ENCODE measurements around the gene CCDC83.

Gene CCDC83

DNA sequence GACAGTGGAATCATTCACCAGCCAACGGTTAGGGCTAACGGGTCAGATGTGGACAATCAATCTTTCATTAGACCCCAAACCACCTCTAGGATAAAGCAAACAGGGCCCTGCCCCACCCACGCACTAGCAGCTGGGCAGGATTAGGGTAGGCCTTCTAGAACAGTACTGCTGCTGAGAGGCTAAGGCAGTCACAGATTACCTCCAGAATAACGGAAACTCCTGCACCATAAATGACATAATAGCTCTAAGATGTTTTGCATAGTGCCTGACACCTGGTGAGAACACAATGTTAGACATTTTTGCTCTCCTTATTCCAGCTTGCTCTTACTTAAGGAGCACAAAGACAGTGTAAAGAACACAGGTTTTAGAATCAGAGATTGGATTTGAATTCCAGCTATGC, 46.0 kb upstream of the CCDC83 start:
- Histone ChIP-seq H2BK5ac (ENCODE audit: low read depth, low read length, poor library complexity, severe bottlenecking) (no peak overlapping the region), H4K8ac (ENCODE audit: low read length) (no peak overlapping the region)

GRCh38 chr11:85809863-85810262, 45.3 kb upstream of the CCDC83 start:
- no peaks in the 10 kb centered on the region for H3K36me3 ChIP-seq (ENCODE audit: control insufficient read depth in 1 of 2, insufficient read depth in 2 of 2, low read depth in 1 of 2, low read length in 2 of 2)
- H4K91ac ChIP-seq (ENCODE audit: low read length): no peak overlapping the region
- peak overlapping the region in 1 of 2 experiments; percentile 24 for H3K4me3 ChIP-seq (ENCODE audit: insufficient read depth in 1 of 2, low read depth in 1 of 2, low read length in 2 of 2)
- no peak overlapping the region for H3K4ac ChIP-seq (ENCODE audit: low read depth in 1 of 2, low read length in 2 of 2)
- H2AFZ ChIP-seq (ENCODE audit: low read depth, low read length): no peak overlapping the region
- H2BK5ac ChIP-seq (ENCODE audit: low read depth, low read length, poor library complexity, severe bottlenecking): no peak overlapping the region
- no peaks in the 10 kb centered on the region for H3K9me3 ChIP-seq (ENCODE audit: control insufficient read depth, low read length)
- H3K14ac ChIP-seq (ENCODE audit: low read length in 2 of 2): no peak overlapping the region
- peaks cover 12% of the 10 kb centered on the region for H3K4me1 ChIP-seq (ENCODE audit: control insufficient read depth, insufficient read depth, low read depth, low read length)
- no peak overlapping the region for H3K18ac ChIP-seq (ENCODE audit: low read depth in 1 of 2, low read length in 2 of 2)
- no peak overlapping the region for H4K8ac ChIP-seq (ENCODE audit: low read length)
- no peak overlapping the region for H3K23ac ChIP-seq (ENCODE audit: low read length in 2 of 2)
- no peak overlapping the region for H3K27ac ChIP-seq (ENCODE audit: low read length, poor library complexity, severe bottlenecking)
- no peak overlapping the region for H2AK5ac ChIP-seq (ENCODE audit: low read length, severe bottlenecking)
- 20% methylated on average over 3 of the region's 4 CpGs for WGBS
- no peak overlapping the region for H2BK15ac ChIP-seq (ENCODE audit: low read depth, poor library complexity, severe bottlenecking)
- no peak overlapping the region for H2BK120ac ChIP-seq (ENCODE audit: low read depth, low read length)
- H3K4me2 ChIP-seq (ENCODE audit: low read length, poor library complexity, severe bottlenecking): peak overlapping the region; percentile 96
- peak; percentile 15 for DNase-seq
- peaks cover 3% of the 10 kb centered on the region for H3K79me1 ChIP-seq (replicated peaks; ENCODE audit: low read length, poor library complexity, severe bottlenecking)
- peak overlapping the region; percentile 73 for H3K9ac ChIP-seq (ENCODE audit: low read length)
- H3K27me3 ChIP-seq (ENCODE audit: control insufficient read depth in 1 of 2, insufficient read depth in 1 of 2, low read length in 2 of 2): no peaks in the 10 kb centered on the region
- no peak overlapping the region for H2BK12ac ChIP-seq (ENCODE audit: low read length in 2 of 2)

More for the DNA sequence above, 46.0 kb upstream of the CCDC83 start:
- Histone ChIP-seq H2BK120ac (ENCODE audit: low read depth, low read length) (no peak overlapping the region), H3K14ac (ENCODE audit: low read length in 2 of 2) (no peak overlapping the region), H3K4me3 (ENCODE audit: insufficient read depth in 1 of 2, low read depth in 1 of 2, low read length in 2 of 2) (no peak overlapping the region), H3K9ac (ENCODE audit: low read length) (no peak overlapping the region), H3K9me3 (ENCODE audit: control insufficient read depth, low read length) (no peaks in the 10 kb centered on the region), H3K23ac (ENCODE audit: low read length in 2 of 2) (no peak overlapping the region), H2AFZ (ENCODE audit: low read depth, low read length) (no peak overlapping the region), H3K27me3 (ENCODE audit: control insufficient read depth in 1 of 2, insufficient read depth in 1 of 2, low read length in 2 of 2) (no peaks in the 10 kb centered on the region), H3K79me1 (replicated peaks; ENCODE audit: low read length, poor library complexity, severe bottlenecking) (peaks cover 3% of the 10 kb centered on the region), H2BK12ac (ENCODE audit: low read length in 2 of 2) (no peak overlapping the region), H3K4me2 (ENCODE audit: low read length, poor library complexity, severe bottlenecking) (no peak overlapping the region), H2BK15ac (ENCODE audit: low read depth, poor library complexity, severe bottlenecking) (no peak overlapping the region), H2AK5ac (ENCODE audit: low read length, severe bottlenecking) (no peak overlapping the region), H3K18ac (ENCODE audit: low read depth in 1 of 2, low read length in 2 of 2) (no peak overlapping the region), H3K36me3 (ENCODE audit: control insufficient read depth in 1 of 2, insufficient read depth in 2 of 2, low read depth in 1 of 2, low read length in 2 of 2) (no peaks in the 10 kb centered on the region), H3K4ac (ENCODE audit: low read depth in 1 of 2, low read length in 2 of 2) (no peak overlapping the region), H3K4me1 (ENCODE audit: control insufficient read depth, insufficient read depth, low read depth, low read length) (peaks cover 12% of the 10 kb centered on the region), H3K27ac (ENCODE audit: low read length, poor library complexity, severe bottlenecking) (no peak overlapping the region), H4K91ac (ENCODE audit: low read length) (no peak overlapping the region)
- 88% methylated on average over 3 of the region's 4 CpGs for WGBS
- DNase-seq: no peak

DNA sequence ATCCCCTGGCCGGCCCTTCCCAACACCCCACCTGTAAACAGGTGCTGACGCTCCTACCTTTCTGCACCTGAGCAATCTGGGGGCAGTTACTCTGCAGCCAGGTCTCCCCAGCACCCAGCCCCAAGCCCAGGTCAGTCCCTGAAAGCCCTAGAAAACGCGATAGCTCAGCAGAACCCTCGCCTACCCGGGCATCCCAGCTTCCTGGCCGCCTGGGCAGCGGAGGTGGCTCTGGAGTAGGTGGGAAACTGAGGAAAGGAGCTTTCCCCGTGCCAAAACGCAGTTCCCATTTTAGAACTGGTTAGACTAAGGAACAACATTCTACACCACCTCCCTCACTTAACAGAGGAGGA, 44.7 kb upstream of the CCDC83 start:
- Histone ChIP-seq H3K18ac (ENCODE audit: low read depth in 1 of 2, low read length in 2 of 2) (peak overlapping the region in 1 of 2 experiments; percentile 28), H3K4me2 (ENCODE audit: low read length, poor library complexity, severe bottlenecking) (peak overlapping the region; percentile 96), H2AK5ac (ENCODE audit: low read length, severe bottlenecking) (no peak overlapping the region), H3K14ac (ENCODE audit: low read length in 2 of 2) (no peak overlapping the region), H2BK120ac (ENCODE audit: low read depth, low read length) (no peak overlapping the region), H3K27me3 (ENCODE audit: control insufficient read depth in 1 of 2, insufficient read depth in 1 of 2, low read length in 2 of 2) (no peaks in the 10 kb centered on the region), H2BK12ac (ENCODE audit: low read length in 2 of 2) (no peak overlapping the region), H3K27ac (ENCODE audit: low read length, poor library complexity, severe bottlenecking) (no peak overlapping the region), H3K4ac (ENCODE audit: low read depth in 1 of 2, low read length in 2 of 2) (no peak overlapping the region), H3K9ac (ENCODE audit: low read length) (peak overlapping the region; percentile 73), H3K4me1 (ENCODE audit: control insufficient read depth, insufficient read depth, low read depth, low read length) (peaks cover 12% of the 10 kb centered on the region), H2BK5ac (ENCODE audit: low read depth, low read length, poor library complexity, severe bottlenecking) (no peak overlapping the region), H3K23ac (ENCODE audit: low read length in 2 of 2) (peak overlapping the region in 1 of 2 experiments; percentile 64), H2BK15ac (ENCODE audit: low read depth, poor library complexity, severe bottlenecking) (no peak overlapping the region), H3K4me3 (ENCODE audit: insufficient read depth in 1 of 2, low read depth in 1 of 2, low read length in 2 of 2) (peak overlapping the region; percentile 73 to 84), H3K36me3 (ENCODE audit: control insufficient read depth in 1 of 2, insufficient read depth in 2 of 2, low read depth in 1 of 2, low read length in 2 of 2) (no peaks in the 10 kb centered on the region), H3K79me1 (replicated peaks; ENCODE audit: low read length, poor library complexity, severe bottlenecking) (peaks cover 3% of the 10 kb centered on the region), H3K9me3 (ENCODE audit: control insufficient read depth, low read length) (no peaks in the 10 kb centered on the region), H4K91ac (ENCODE audit: low read length) (no peak overlapping the region), H2AFZ (ENCODE audit: low read depth, low read length) (peak overlapping the region; percentile 83), H4K8ac (ENCODE audit: low read length) (no peak overlapping the region)
- no peak for DNase-seq
- 9% methylated on average over 8 of the region's 10 CpGs for WGBS

GRCh38 chr11:85810871-85811611, 44.1 kb upstream of the CCDC83 start, which contains the start of gene SYTL2:
Gene SYTL2, minus strand, starts transcription at chr11:85811141. Its CDS starts 53,416 bp downstream, at chr11:85757725.
- Histone ChIP-seq H3K79me1 (replicated peaks; ENCODE audit: low read length, poor library complexity, severe bottlenecking) (peaks cover 3% of the 10 kb centered on the region), H3K36me3 (ENCODE audit: control insufficient read depth in 1 of 2, insufficient read depth in 2 of 2, low read depth in 1 of 2, low read length in 2 of 2) (no peaks in the 10 kb centered on the region), H3K9ac (ENCODE audit: low read length) (peak within 1 kb of the TSS; percentile 73), H3K4me3 (ENCODE audit: insufficient read depth in 1 of 2, low read depth in 1 of 2, low read length in 2 of 2) (peak within 1 kb of the TSS; percentile 73 to 84), H3K14ac (ENCODE audit: low read length in 2 of 2) (no peak within 1 kb of the TSS), H2AFZ (ENCODE audit: low read depth, low read length) (peak within 1 kb of the TSS; percentile 83), H2BK5ac (ENCODE audit: low read depth, low read length, poor library complexity, severe bottlenecking) (no peak within 1 kb of the TSS), H3K4me1 (ENCODE audit: control insufficient read depth, insufficient read depth, low read depth, low read length) (peaks cover 12% of the 10 kb centered on the region), H3K4me2 (ENCODE audit: low read length, poor library complexity, severe bottlenecking) (peak within 1 kb of the TSS; percentile 98), H2BK15ac (ENCODE audit: low read depth, poor library complexity, severe bottlenecking) (no peak within 1 kb of the TSS), H4K8ac (ENCODE audit: low read length) (no peak within 1 kb of the TSS), H3K18ac (ENCODE audit: low read depth in 1 of 2, low read length in 2 of 2) (peak within 1 kb of the TSS in 1 of 2 experiments; percentile 28), H3K27me3 (ENCODE audit: control insufficient read depth in 1 of 2, insufficient read depth in 1 of 2, low read length in 2 of 2) (no peaks in the 10 kb centered on the region), H2BK12ac (ENCODE audit: low read length in 2 of 2) (peak within 1 kb of the TSS in 1 of 2 experiments; percentile 29), H3K4ac (ENCODE audit: low read depth in 1 of 2, low read length in 2 of 2) (no peak within 1 kb of the TSS), H4K91ac (ENCODE audit: low read length) (no peak within 1 kb of the TSS), H2AK5ac (ENCODE audit: low read length, severe bottlenecking) (no peak within 1 kb of the TSS), H3K9me3 (ENCODE audit: control insufficient read depth, low read length) (no peaks in the 10 kb centered on the region), H2BK120ac (ENCODE audit: low read depth, low read length) (no peak within 1 kb of the TSS), H3K23ac (ENCODE audit: low read length in 2 of 2) (peak within 1 kb of the TSS in 1 of 2 experiments; percentile 64), H3K27ac (ENCODE audit: low read length, poor library complexity, severe bottlenecking) (no peak within 1 kb of the TSS)
- WGBS: under 1% methylated on average over 61 of the region's 72 CpGs
- peak; percentile 54 for DNase-seq

All from mesenchymal stem cell (in vitro differentiated cells and primary cell).